Neural cell (in vitro differentiated cells): ENCODE data around the gene CD3G. TPM values are rescaled to one million over a fixed set of nuclear protein-coding genes. Genes with fewer than 3 reads are reported as not detected.

ENCODE experiments used
- H2AFZ ChIP-seq: fragments of 200-600, 300-800 bp; sonication (generic), shearing (Covaris generic); 2 replicates; pipeline ENCODE4 v1.6.0; 2014; ENCODE audit warnings: low read depth, mild to moderate bottlenecking, antibody characterized with exemption, low read length, moderate library complexity
- H3F3A ChIP-seq: fragments of 200-600 bp; shearing (Covaris generic); 2 replicates; pipeline ENCODE4 v1.6.1; 2016; ENCODE audit warnings: mild to moderate bottlenecking, moderate library complexity, mixed read lengths, antibody characterized with exemption, low read length; ENCODE audit not compliant: insufficient read depth, poor library complexity, severe bottlenecking
- H3K27ac ChIP-seq: fragments of 200-600, 300-800 bp; sonication (generic), shearing (Covaris generic); 2 replicates; pipeline ENCODE4 v1.5.1; 2014; ENCODE audit warnings: mild to moderate bottlenecking, low read length, moderate library complexity
- H3K27me3 ChIP-seq: fragments of 300-800, 200-600 bp; sonication (generic), shearing (Covaris generic); 2 replicates; pipeline ENCODE4 v1.6.0; 2014; ENCODE audit warnings: mild to moderate bottlenecking, low read depth, low read length, moderate library complexity; ENCODE audit not compliant: insufficient read depth
- H3K36me3 ChIP-seq: fragments of 300-800, 200-600 bp; sonication (generic), shearing (Covaris generic); 2 replicates; pipeline ENCODE4 v1.5.1; 2014; ENCODE audit warnings: mild to moderate bottlenecking, antibody characterized with exemption, low read length, moderate library complexity; ENCODE audit not compliant: insufficient read depth
- H3K4me2 ChIP-seq: fragments of 300-800, 200-600 bp; sonication (generic), shearing (Covaris generic); 2 replicates; pipeline ENCODE4 v1.6.0; 2014; ENCODE audit warnings: mild to moderate bottlenecking, low read length
- H3K4me3 ChIP-seq: fragments of 300-800, 200-600 bp; sonication (generic), shearing (Covaris generic); 2 replicates; pipeline ENCODE4 v1.5.1; 2014; ENCODE audit warnings: mild to moderate bottlenecking, low read length, moderate library complexity
- H3K79me2 ChIP-seq: fragments of 200-600 bp; shearing (Covaris generic); replicated peaks from 2 replicates; pipeline ENCODE4 v1.6.0; 2014; ENCODE audit warnings: mild to moderate bottlenecking, low read length, moderate library complexity; ENCODE audit not compliant: insufficient read depth
- H3K9ac ChIP-seq: fragments of 300-800, 200-600 bp; sonication (generic), shearing (Covaris generic); 2 replicates; pipeline ENCODE4 v1.6.1; 2016; ENCODE audit warnings: mild to moderate bottlenecking, low read length, mixed read lengths
- H3K9me2 ChIP-seq: fragments of 200-600 bp; shearing (Covaris generic); 2 replicates; pipeline ENCODE4 v1.6.1; 2016; ENCODE audit warnings: mild to moderate bottlenecking, low read length, mixed read lengths; ENCODE audit not compliant: insufficient read depth
- H3K9me3 ChIP-seq: fragments of 200-600, 300-800 bp; sonication (generic), shearing (Covaris generic); 2 replicates; pipeline ENCODE4 v1.6.1; 2016; ENCODE audit warnings: mild to moderate bottlenecking, mixed run types, low read length, moderate library complexity, mixed read lengths
- H4K20me1 ChIP-seq: fragments of 200-600 bp; shearing (Covaris generic); 2 replicates; pipeline ENCODE4 v1.6.1; 2016; ENCODE audit warnings: mild to moderate bottlenecking, mixed run types; ENCODE audit not compliant: insufficient read depth
- CTCF ChIP-seq: fragments of 450-650 bp; IDR thresholded peaks from 2 replicates; pipeline ENCODE4 v1.5.1; 2014; ENCODE audit warnings: antibody characterized with exemption, mild to moderate bottlenecking, moderate library complexity; ENCODE audit not compliant: poor library complexity, severe bottlenecking
- EP300 ChIP-seq: fragments of 450-650 bp; conservative IDR thresholded peaks from 2 replicates; pipeline ENCODE4 v1.6.1; 2014; ENCODE audit warnings: antibody characterized with exemption, mild to moderate bottlenecking, moderate library complexity; ENCODE audit not compliant: poor library complexity, severe bottlenecking
- EZH2 ChIP-seq: fragments of 200-600, 300-800 bp; shearing (Covaris generic), sonication (generic); IDR thresholded peaks from 2 replicates; pipeline ENCODE4 v1.6.1; 2014; ENCODE audit warnings: antibody characterized with exemption, low read length, borderline replicate concordance, mild to moderate bottlenecking; ENCODE audit not compliant: insufficient read depth, poor library complexity, severe bottlenecking
- MXI1 ChIP-seq: fragments of 450-650 bp; conservative IDR thresholded peaks from 2 replicates; pipeline ENCODE4 v1.6.1; 2014; ENCODE audit warnings: antibody characterized with exemption, mild to moderate bottlenecking; ENCODE audit not compliant: poor library complexity, severe bottlenecking
- POLR2AphosphoS5 ChIP-seq: IDR thresholded peaks from 2 replicates; pipeline ENCODE4 v1.6.1; 2012
- RAD21 ChIP-seq: fragments of 450-650 bp; conservative IDR thresholded peaks from 2 replicates; pipeline ENCODE4 v1.6.1; 2014; ENCODE audit warnings: antibody characterized with exemption, mild to moderate bottlenecking, moderate library complexity
- REST ChIP-seq: IDR thresholded peaks from 2 replicates; pipeline ENCODE4 v1.6.1; 2012; ENCODE audit warnings: borderline replicate concordance
- SMC3 ChIP-seq: fragments of 450-650 bp; conservative IDR thresholded peaks from 2 replicates; pipeline ENCODE4 v1.6.1; 2014; ENCODE audit warnings: antibody characterized with exemption, mild to moderate bottlenecking, moderate library complexity; ENCODE audit not compliant: poor library complexity
- TAF1 ChIP-seq: IDR thresholded peaks from 2 replicates; pipeline ENCODE4 v1.6.1; 2012; ENCODE audit warnings: low read depth
- polyA plus RNA-seq: library from polyadenylated mRNA; depleted of rRNA; stranded (reverse); fragments of >200 nt; gene quantifications from 2 replicates; pipeline ENCODE4 v1.2.3, GENCODE V29; 2014

The CD3G gene
- polyA plus RNA-seq, 1 donor from 2014 or later, result not detected

DNA sequence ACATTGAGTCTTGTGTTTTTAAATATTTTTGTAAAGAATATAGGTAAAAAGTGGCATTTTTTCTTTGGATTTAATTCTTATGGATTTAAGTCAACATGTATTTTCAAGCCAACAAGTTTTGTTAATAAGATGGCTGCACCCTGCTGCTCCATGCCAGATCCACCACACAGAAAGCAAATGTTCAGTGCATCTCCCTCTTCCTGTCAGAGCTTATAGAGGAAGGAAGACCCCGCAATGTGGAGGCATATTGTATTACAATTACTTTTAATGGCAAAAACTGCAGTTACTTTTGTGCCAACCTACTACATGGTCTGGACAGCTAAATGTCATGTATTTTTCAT, 39.9 kb upstream of the CD3G start:
- Histone ChIP-seq H3K4me2 (no peak overlapping the region), H3K9me3 (no peaks in the 10 kb centered on the region), H3F3A (no peaks in the 10 kb centered on the region), H3K27me3 (no peaks in the 10 kb centered on the region), H3K9ac (no peak overlapping the region), H3K9me2 (no peaks in the 10 kb centered on the region), H3K79me2 (no peaks in the 10 kb centered on the region), H3K36me3 (no peaks in the 10 kb centered on the region), H3K27ac (no peak overlapping the region), H4K20me1 (no peaks in the 10 kb centered on the region), H2AFZ (no peak overlapping the region), H3K4me3 (no peak overlapping the region)
- no peak for TF ChIP-seq RAD21
- TF ChIP-seq TAF1, result no peak
- no peak for TF ChIP-seq POLR2AphosphoS5
- no peak for TF ChIP-seq SMC3

- no peaks in the 10 kb centered on the region for H3K36me3 ChIP-seq
- TF ChIP-seq TAF1 (no peak), EP300 (no peak), RAD21 (no peak), REST (no peak), CTCF (no peak), POLR2AphosphoS5 (no peak), MXI1 (no peak), EZH2 (no peak)
- H3K79me2 ChIP-seq, result no peaks in the 10 kb centered on the region
- no peak within 1 kb of the TSS for H3K4me2 ChIP-seq
- H3K9me3 ChIP-seq, result no peaks in the 10 kb centered on the region
- no peaks in the 10 kb centered on the region for H3K27me3 ChIP-seq
- H3F3A ChIP-seq, result no peaks in the 10 kb centered on the region
- H4K20me1 ChIP-seq, result no peaks in the 10 kb centered on the region
- no peak within 1 kb of the TSS for H3K9ac ChIP-seq
- no peaks in the 10 kb centered on the region for H3K9me2 ChIP-seq
- no peak within 1 kb of the TSS for H3K27ac ChIP-seq
- no peak within 1 kb of the TSS for H2AFZ ChIP-seq
- no peak within 1 kb of the TSS for H3K4me3 ChIP-seq
These were observed 39.4 kb upstream of the CD3G start, which contains the start of gene CD3E for GRCh38 chr11:118304568-118305248. TSS of gene CD3E (plus strand) at chr11:118304730. CDS start at chr11:118304953, 223 bp downstream.
